Kidney capillary endothelial cell (primary cell): ENCODE results near the gene GARNL3.

ENCODE experiments used
- DNase-seq: peaks from one replicate; pipeline ENCODE4 v3.0.0-alpha.2; 2018; ENCODE audit warnings: low spot score

Gene GARNL3

GRCh38 chr9:127351182-127352166 is 86.9 kb downstream of the GARNL3 start:
- no peak for DNase-seq

- no peak for DNase-seq
These were observed 89.3 kb downstream of the GARNL3 start for GRCh38 chr9:127353882-127354281.

GRCh38 chr9:127356906-127357305 is 92.3 kb downstream of the GARNL3 start:
- no peak for DNase-seq

- DNase-seq, result no peak
These were observed 93.5 kb downstream of the GARNL3 start for GRCh38 chr9:127358023-127358535.

GRCh38 chr9:127358770-127359169 is 94.2 kb downstream of the GARNL3 start:
- DNase-seq, result no peak

GRCh38 chr9:127360250-127360649 is 95.7 kb downstream of the GARNL3 start:
- no peak for DNase-seq

- DNase-seq, result no peak
These were observed 96.3 kb downstream of the GARNL3 start for GRCh38 chr9:127360829-127361228.

- no peak for DNase-seq
These were observed 97.0 kb downstream of the GARNL3 start for GRCh38 chr9:127361561-127361960.

- DNase-seq, result no peak
These were observed 98.3 kb downstream of the GARNL3 start for GRCh38 chr9:127362829-127363228.

GRCh38 chr9:127365461-127365860 is 100.9 kb downstream of the GARNL3 start:
- DNase-seq, result no peak

GRCh38 chr9:127366594-127366993 is 102.0 kb downstream of the GARNL3 start:
- DNase-seq, result no peak

GRCh38 chr9:127368852-127369402 is 104.4 kb downstream of the GARNL3 start:
- no peak for DNase-seq

- DNase-seq, result no peak
These were observed 104.9 kb downstream of the GARNL3 start for GRCh38 chr9:127369428-127369827.

- DNase-seq, result no peak
These were observed 105.6 kb downstream of the GARNL3 start for GRCh38 chr9:127370147-127370579.

GRCh38 chr9:127370672-127371648 is 106.4 kb downstream of the GARNL3 start:
- DNase-seq, result no peak

GRCh38 chr9:127380479-127380878 is 115.9 kb downstream of the GARNL3 start:
- no peak for DNase-seq

- DNase-seq, result no peak
These were observed 118.0 kb downstream of the GARNL3 start for GRCh38 chr9:127382541-127382940.

- no peak for DNase-seq
These were observed 119.6 kb downstream of the GARNL3 start for GRCh38 chr9:127384016-127384730.

GRCh38 chr9:127384901-127385300 is 120.3 kb downstream of the GARNL3 start:
- no peak for DNase-seq

GRCh38 chr9:127386249-127386648 is 121.7 kb downstream of the GARNL3 start:
- no peak for DNase-seq

- no peak for DNase-seq
These were observed 122.4 kb downstream of the GARNL3 start for GRCh38 chr9:127386981-127387380.
